NCI-H1048 (cell line): ENCODE results near the gene GVQW3.
"Not testable (repeated sequence)": the region's sequence is repeated elsewhere in the genome, so short reads cannot be mapped to it uniquely, and the experiment has no call there.

Experiments
- DNase-seq: peaks from one replicate; lab custom pipeline; 2025; lab: John Stamatoyannopoulos, UW

Gene GVQW3

GRCh38 chr11:76388408-76388807, 7.3 kb downstream of the GVQW3 start:
- DNase-seq, result no peak

- no peak for DNase-seq
These were observed 9.9 kb downstream of the GVQW3 start for GRCh38 chr11:76391021-76391420.

- DNase-seq, result no peak
These were observed 10.8 kb downstream of the GVQW3 start for GRCh38 chr11:76391811-76392475.

DNA sequence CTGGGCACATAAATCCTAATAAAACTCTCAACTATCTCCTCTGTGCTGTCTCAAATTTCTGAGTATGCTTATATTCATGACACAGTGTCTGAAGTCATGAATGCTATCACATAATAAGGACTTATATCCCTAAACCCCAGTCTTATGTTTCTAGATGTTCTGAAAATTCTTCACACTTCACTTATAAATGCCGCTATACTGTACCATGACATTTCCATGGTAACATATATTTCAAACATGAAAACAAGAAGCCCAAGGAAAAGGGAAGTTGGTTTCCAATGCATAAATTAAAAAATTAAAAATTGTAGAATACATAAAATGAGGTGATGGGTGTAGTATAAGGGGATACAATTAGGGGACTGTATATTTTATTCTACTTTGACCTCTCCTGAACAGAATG, 11.7 kb downstream of the GVQW3 start:
- DNase-seq, result no peak

DNA sequence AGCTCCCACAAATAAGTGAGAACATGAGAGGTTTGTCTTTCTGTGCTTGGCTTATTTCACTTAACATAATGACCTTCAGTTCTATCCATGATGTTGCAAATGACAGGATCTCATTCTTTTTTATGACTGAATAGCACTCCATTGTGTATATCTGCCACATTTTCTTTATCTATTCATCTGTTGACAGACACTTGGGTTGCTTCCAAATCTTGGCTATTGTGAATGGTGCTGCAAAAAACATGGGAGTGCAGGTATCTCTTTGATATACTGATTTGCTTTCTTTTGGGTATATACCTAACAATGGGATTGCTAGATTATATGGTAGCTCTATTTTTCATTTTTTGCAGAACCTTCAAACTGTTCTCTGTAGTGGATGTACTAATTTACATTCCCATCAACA, 13.3 kb downstream of the GVQW3 start:
- no peak for DNase-seq

DNA sequence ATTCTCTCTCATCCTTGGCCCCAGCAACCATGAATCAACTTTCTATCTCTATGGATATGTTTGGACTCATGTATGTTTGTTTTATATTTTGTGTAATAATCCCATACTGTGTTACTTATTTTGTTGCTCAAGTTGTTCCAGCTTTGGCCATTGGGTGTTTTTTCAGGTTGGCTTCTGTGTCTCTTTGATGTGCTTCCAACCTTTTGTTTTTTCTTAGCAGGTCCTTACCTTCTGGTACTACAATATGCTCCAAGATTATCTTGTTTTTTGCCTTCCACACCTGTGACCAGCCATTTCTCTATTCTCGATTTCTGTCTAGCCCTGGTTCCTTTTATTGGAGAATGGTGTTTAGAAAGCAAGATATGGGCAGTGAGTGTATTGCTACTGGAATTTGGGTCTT, 14.2 kb downstream of the GVQW3 start:
- no peak for DNase-seq

GRCh38 chr11:76397383-76397782, 16.3 kb downstream of the GVQW3 start:
- DNase-seq, result no peak

DNA sequence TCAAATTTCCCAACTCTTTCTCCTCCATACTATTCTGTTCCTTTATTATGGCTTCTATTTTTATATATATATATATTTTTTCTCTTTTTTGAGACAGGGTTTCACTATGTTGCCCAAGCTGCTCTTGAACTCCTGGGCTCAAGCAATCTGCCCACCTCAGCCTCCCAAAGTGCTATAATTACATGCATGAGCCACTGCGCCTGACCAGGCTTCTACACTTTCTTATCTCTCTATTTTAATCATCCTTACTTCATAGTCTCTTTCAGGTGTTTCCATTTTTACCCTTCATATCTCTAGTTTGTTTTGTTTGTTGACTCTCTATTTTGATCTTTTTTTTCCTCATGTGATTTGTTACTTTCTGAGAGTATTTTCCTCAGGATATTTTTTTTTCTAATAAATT, 19.8 kb downstream of the GVQW3 start:
- no peak for DNase-seq

DNA sequence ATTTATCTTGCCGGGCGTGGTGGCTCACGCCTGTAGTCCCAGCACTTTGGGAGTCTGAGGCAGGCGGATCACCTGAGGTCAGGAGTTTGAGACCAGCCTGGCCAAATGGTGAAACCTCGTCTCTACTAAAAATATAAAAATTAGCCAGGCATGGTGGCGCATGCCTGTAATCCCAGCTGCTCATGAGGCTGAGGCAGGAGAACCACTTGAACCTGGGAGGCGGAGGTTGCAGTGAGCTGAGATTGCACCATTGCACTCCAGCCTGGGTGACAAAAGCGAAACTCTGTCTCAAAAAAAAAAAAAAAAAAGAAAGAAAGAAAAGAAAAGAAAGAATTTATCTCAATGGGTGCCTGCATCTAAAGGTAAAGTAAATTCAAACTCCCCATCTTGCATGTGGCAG, 20.4 kb downstream of the GVQW3 start:
- not testable (repeated sequence) for DNase-seq

DNA sequence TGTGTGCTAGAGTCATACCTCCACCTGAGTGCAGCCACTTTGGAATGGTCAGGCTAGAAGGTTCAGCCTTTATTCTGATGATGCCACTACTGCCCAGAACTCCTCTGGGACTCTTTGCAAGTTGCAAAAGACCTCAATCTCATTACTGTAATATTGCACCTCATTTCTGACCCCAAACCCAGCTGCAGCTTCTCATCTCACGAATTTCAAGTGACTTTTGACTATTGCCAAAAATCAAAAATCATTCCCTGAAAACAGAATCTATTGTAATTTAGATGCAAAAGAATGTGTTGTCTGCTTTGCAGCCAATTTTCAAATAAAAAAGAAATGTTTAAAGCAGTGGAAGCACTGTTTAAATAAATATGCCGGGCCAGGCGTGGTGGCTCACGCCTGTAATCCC, 25.2 kb downstream of the GVQW3 start:
- DNase-seq, result no peak

DNA sequence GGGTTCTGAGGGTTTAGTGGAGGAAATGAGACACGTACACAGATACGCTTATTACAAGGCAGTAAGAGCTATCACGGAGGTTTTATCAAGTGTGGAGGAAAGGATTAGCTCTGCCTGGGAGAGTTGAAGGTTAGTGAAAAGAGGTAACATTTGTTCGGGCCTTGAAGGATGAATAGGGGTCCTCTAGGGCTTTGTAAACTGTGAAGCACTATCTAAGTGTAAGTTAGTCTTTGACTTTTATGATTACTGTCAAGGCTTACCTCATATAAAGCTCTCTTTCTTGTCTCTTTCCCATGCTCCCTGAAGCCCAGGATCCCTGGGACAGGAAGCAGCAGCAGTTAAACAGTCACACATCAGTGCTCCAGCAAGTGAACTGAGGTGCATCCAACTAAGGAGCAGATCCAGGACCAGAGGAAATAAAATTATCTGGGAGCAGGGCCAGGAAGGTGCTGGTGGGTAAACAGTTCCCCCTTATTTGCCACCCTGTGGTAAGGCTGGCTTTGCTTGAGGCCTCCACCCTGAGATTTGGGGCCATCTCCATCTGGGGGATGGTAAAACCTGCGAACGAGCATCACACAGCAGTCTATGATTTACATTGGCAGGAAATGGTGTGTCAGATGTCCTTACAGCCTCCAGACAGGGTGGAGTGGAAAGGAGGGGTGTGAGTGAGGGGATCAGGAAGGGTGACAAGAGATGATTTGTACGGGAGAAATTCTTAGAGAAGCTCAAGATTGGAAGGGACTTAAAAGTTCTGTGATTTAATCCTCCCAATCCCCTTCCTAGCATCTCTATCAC, 27.2 kb downstream of the GVQW3 start:
- DNase-seq, result no peak

DNA sequence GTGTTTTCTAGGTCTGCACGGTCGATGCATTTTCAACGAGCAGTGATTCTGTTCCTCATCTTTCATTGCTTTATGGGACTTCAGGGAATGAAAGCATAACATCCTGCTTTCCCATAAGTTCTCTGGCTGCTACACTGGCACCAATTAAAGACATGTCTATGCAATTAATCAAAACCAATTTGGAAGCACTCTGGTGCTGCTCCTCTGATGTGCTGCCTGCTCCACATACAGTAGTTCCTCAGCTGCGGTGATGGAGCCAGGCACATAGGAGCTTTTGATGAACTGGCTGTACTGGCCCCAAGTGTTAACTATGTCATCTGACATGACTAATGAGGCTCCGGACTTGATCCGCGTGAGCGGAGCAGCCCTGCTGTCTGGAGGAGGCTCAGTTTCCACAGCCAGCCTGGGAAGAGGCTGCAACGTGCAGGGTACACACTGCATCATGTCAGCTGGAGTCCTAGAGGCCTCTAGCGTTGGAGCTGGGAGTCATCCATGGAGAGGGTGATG, 29.8 kb downstream of the GVQW3 start:
- no peak for DNase-seq

GRCh38 chr11:76415073-76415472, 34.0 kb downstream of the GVQW3 start:
- DNase-seq, result no peak

DNA sequence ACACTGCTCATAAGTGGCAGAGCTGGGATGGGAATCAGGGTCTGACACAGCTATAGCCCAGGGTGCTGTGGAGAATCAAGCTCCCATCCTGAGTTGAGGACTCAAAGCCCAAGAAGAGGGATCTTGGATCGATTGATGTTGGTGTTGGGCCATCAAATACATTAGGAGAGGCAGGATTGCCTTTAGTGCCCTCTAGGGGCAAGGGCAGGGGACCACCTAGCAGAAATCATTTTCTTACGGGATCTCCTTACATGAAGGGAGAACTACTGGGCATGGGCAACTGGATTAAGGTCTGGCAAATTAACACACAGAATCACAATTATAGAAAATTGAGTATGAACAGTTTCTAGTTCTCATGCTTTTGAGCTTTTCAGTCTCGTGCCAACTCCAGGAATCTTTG, 38.8 kb downstream of the GVQW3 start:
- DNase-seq, result no peak

- DNase-seq, result no peak
These were observed 43.3 kb downstream of the GVQW3 start for GRCh38 chr11:76424379-76424778.

DNA sequence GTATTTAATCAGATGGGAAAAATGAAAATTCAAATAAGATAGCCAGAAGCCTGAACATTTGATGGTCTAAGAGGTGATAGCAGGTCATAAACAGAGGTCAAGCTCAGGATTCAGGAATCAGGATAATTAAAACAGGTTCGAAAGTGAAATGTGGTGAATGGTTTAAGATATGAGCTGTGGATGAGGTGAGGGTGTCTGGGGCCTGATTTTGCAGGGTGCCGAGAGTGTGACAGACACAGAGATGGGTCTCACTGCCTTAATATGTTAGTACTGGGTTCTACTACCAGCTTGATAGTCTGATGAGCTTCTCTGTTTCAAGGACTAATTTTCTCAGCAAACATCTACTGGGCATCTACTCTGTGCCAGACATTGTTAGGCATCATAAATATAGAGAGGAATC, 43.8 kb downstream of the GVQW3 start:
- no peak for DNase-seq

GRCh38 chr11:76426660-76427059, 45.5 kb downstream of the GVQW3 start:
- DNase-seq, result no peak

- DNase-seq, result no peak
These were observed 54.9 kb downstream of the GVQW3 start for GRCh38 chr11:76436020-76436419.

DNA sequence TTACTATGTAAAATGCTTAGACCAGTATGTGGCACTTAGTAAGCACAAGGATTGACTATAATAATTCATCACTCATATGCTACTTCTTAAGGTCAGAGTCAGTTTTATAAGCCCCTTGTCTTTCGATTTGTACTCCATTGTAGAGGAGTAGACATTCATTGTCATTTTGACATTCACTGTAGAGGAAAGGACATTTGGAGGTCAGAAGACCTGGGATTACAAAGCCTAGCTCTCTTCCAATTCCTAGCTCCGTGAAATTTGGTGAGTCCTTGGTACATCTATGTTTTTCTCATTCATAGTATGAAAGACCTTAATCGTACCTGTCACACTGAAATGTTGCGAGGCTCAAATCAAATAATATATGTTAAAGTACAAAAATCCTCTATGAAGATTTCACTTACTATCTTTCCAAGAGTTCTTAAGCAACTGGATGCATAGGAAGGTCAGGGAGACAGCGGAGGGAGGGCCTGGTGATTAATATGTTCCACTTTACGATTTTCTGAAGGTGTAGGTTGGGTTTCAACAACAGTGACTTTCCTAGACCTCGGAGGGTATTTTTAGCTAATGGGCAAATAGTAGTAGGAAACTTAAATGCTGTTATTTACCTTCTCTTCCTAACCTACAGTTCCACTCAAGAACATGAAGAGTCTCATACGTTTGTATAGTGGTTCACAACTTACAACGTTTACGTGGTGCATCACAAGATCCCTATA, 62.3 kb downstream of the GVQW3 start:
- DNase-seq, result no peak

- DNase-seq, result no peak
These were observed 62.9 kb downstream of the GVQW3 start for GRCh38 chr11:76444065-76444383.

GRCh38 chr11:76444384-76445120, 63.4 kb downstream of the GVQW3 start, which contains the start of gene EMSY:
Gene EMSY, plus strand, starts transcription at chr11:76445018. Its CDS starts 1,921 bp downstream, at chr11:76446939.
- DNase-seq, result peak; percentile 94
